Epithelial cell of prostate (primary cell): ENCODE measurements around the gene CMYA5.
"Not testable (repeated sequence)": the region's sequence is repeated elsewhere in the genome, so short reads cannot be mapped to it uniquely, and the experiment has no call there.

Source experiments
- DNase-seq: peaks from one replicate; pipeline ENCODE4 v3.0.0-alpha.2; 2011; ENCODE audit warnings: low read depth, low spot score
- H3K27ac ChIP-seq: fragments of 450-650 bp; 2 replicates; pipeline ENCODE4 v1.5.1; 2017; ENCODE audit warnings: mild to moderate bottlenecking

CMYA5 gene

DNA sequence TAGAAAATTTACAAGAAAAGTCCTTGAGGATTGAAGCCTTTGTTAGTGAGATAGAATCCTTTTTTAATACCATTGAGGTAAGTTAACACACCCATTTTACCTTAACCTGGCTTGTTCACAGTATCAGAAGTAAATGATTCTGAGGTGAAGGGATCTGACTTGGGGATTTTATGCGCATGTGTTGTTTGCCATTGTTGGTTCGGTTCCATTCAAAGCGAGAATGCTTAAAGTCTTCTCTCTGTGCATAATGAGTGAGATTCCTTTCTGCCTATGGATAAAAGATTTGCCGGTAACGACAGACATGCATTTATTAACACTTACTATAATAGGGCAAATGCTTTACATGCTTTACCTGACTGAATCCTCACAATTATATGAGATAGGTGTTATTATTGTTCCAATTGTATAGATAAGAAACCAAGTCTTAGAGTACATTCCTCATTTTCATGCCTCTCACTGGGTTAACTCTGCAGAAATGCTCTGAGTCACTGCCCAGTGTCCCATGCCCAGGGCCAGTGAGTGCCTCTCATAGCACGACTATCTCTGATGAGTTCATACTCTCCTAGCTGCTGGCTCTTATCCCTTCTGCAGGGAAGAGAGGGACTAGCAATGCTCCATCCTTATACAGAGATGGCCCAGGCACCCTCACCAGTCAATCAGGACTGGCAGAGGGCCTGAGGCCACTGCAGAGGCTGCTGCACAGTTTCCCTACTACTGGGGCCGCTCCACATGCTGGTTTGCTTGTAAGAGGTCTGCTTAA is 54.4 kb downstream of the CMYA5 start:
- no peak for DNase-seq
- H3K27ac ChIP-seq, result no peak overlapping the region

DNA sequence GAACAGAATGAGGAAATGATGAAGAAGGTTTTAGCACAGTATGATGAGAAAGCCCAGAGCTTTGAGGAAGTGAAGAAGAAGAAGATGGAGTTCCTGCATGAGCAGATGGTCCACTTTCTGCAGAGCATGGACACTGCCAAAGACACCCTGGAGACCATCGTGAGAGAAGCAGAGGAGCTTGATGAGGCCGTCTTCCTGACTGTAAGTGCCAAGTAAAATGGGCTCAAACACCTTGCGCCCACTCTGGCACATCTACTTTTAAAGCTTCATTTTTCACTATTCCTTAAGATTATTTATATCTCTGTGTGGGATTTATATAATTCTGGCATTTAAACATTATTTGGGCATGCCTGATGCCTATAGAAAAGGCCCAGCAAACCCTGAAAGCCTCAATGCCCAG is 55.6 kb downstream of the CMYA5 start:
- no peak overlapping the region for H3K27ac ChIP-seq
- no peak for DNase-seq

DNA sequence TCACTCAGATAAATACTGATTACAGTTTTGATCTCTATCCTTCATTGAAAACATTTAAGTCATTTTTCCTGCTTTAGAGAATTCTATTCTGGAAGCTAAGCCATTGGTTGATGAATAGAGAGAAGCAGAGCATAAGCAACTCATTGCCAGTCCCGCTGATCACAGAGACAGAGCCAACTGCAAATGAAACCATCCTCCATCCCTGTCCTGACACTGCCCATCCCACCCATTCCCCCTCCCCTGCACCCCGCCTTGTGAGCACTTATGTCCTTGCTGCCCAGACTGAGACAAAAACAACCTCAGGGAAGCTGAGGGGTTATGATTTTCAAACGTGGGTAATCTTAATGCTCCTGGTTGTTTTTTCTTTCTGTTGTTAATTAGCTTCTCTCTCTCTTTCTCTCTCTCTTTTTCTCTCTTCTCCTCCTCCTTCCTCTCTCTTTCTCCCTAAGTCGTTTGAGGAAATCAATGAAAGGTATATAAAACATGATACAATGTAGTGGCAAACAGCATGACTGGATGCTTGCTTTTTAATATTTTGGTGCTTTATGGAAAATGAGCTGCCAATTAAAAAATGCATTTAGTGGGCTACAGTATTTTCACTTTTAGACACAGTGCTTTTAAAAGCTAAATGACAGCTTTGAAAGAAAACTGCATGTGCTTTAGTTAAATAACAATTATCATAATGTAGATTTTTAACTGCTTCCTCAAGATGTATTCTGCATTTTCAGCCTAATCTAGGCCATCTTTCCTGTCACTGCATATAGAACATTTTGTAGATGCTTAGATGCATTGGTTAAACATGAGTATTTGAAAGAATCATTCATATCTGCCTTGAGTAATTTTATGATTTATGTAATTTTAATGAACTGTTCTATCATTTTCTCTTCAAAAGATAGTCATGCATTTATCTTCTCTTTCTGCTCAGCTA is 57.3 kb downstream of the CMYA5 start:
- DNase-seq, result no peak
- H3K27ac ChIP-seq, result no peak overlapping the region

DNA sequence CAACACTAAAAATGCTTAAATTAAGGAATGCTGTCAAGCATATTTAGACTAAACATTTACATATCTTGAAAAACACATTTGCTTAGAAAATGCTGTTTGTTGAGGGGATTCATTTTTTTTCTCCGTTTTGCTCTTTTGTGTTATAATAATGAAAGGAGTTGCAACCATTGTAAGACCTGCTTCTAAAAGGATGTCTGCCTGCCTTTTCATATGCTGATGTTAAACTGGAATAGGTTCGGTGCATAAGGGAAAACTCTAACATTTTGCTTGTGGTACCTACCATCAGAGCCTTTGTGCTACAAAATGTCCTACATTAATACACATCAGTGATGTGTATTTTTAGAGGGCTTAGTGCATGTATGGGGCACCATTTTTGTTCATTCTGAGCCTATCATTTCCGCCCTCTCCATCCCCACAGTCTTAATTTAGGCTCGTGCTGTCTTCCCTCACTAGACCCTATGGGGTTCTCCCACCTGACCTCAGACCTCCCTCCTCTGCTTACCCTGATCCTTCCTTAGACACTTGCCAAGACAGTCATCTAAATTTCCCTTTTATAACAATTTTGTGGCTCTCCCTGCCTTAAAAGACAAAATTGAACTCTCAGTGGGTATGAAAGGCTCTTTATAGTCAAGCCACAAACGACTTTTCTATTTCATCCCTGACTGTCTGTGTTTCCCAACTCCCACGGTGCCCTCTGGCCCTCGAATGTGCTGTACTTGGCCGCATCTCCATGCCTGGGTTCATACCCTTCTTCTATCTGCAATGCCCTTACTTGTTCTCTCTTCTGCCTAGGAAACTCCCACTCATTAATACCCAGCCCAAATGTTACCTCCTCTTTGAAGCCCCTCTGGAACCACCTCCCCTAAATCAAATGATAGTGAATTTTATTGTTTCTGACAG is 61.2 kb downstream of the CMYA5 start:
- no peak overlapping the region for H3K27ac ChIP-seq
- DNase-seq, result no peak

DNA sequence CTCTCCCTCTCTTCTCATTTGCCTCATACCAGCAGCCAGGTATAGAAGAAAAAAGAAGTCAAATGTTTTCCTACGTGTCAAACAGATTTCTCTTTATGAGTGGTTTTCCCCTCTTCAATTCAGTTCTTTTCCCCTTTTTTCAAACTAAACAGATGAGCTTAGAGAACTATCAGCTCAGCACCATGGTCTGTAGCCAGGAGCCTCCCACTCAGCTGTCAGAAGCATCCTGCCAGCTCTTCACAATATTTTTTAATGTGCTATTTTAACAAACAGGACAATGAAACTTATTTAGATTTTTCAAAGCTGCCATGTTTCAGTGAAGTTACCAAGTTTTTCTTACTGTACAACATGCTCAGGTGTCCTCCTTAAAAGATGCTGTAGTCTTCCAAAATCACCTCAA is 63.5 kb downstream of the CMYA5 start:
- H3K27ac ChIP-seq, result no peak overlapping the region

DNA sequence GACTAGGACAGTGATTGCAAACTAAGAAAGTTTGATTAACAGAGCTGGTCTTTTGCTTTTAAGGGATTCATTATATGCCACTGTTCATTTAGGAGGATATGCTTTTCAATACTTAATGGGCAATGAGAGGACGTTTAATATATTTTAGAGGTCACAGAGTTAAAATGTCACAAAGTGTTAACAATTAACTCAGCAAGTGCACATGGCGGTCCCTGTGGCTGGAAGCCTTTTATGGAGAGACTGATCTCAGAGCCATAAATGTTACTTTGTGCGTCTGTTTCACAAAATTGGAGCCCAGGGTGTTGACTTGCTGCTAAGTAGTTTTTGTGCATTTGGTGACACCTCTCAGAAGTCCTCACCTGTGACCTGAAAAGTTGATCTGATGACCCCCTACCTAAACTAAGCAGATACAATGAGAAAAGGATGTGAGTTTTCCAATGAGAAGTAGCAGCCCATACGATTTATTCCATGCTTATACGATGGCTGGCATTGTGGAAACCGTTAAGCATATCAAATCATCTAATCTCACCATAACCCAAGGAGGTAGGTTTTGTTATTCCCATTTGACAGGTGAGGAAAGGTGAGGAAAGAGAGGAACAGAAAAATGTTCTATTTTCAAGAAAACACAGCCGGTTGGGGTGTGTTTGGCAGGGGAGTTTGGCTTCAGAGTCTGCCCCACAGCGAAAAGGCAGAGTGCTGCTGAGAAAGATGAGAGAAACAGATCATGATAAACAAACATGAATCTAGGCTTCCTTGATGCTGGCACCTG is 64.4 kb downstream of the CMYA5 start:
- no peak for DNase-seq
- no peak overlapping the region for H3K27ac ChIP-seq

More for the DNA sequence above, 63.5 kb downstream of the CMYA5 start:
- DNase-seq, result no peak

DNA sequence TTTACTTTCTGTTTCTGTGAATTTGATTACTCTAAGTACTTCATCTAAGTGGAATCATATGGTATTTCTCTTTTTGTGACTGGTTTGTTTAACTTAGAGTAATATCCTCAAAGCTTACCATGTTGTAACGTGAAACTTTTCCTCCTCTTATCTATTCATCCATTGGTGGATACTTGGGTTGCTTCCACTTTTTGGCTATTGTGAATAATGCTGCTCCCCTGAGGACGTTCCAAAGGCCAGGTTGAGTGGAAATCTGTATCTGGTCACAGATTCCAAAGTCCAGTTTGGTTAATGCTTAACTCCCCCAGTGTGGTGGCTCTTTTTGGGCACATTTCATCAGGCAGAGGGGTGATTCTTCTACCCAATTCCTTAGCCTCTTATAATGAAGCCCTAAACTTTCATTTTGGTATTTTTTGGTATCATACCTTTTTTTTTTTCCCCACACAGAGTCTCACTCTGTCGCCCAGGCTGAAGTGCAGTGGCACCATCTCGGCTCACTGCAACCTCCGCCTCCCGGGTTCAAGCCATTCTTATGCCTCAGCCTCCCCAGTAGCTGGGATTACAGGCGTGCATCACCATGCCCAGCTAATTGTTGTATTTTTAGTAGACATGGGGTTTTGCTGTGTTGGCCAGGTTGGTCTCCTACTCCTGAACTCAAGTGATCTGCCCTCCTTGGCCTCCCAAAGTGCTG is 65.4 kb downstream of the CMYA5 start:
- no peak for DNase-seq
- no peak overlapping the region for H3K27ac ChIP-seq

DNA sequence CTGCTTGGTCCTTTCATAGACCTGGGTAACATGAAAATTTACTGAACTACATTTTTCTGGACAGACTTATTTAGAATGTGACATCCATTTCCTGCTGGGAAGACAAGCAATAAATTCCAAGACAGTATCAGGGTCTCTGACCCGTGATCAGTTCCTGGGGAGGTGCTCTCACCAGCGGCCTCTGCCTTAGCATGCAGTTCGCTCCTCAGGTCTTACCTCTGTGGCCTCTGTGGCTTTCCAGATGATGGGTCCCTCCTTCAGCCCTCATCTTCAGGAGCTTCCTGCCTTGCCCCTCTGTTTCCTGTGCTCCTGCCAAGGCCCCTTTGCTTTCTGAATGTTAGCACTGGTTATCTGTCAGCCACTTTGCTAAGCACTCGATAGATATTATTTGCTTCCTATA is 66.4 kb downstream of the CMYA5 start:
- DNase-seq, result no peak
- H3K27ac ChIP-seq, result no peak overlapping the region

DNA sequence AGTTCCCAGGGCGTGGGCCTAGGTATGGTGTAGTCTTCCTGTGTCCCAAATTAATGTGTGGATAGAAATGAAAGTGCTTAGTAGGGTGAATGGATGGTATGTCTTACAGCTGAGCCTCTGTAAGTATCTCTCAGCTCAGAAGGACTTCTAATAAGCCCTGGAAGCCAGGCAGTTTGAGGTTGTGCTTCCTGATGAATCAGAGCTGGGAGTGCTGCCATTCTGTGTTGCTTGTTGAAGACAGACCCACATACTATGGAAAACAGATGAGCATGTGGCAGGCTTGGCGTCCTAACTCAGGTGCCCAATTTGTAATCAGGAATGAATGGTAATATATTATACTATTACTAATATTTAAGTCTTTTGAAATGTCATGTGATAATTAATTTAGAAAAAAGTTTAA is 69.8 kb downstream of the CMYA5 start:
- H3K27ac ChIP-seq, result no peak overlapping the region
- peak; percentile 12 for DNase-seq

DNA sequence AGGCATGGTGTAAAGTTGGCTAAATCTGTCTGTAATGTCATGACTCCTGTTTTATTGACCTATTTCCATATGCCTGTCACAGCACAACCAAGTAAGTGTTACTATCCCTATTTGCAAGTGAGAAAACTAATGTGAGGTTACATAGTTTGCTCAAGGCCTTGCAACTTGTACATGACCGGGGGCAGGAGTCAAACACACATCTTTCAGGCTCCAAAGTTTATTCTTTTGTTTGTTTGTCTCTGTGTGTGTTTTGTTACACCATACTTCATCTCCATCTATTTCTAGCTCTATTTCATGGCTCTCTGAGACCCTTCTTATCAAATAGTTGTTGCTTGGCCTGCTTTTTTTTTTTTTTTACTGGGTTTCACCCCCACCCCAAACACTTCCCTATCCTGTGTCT is 70.2 kb downstream of the CMYA5 start:
- no peak overlapping the region for H3K27ac ChIP-seq
- no peak for DNase-seq

DNA sequence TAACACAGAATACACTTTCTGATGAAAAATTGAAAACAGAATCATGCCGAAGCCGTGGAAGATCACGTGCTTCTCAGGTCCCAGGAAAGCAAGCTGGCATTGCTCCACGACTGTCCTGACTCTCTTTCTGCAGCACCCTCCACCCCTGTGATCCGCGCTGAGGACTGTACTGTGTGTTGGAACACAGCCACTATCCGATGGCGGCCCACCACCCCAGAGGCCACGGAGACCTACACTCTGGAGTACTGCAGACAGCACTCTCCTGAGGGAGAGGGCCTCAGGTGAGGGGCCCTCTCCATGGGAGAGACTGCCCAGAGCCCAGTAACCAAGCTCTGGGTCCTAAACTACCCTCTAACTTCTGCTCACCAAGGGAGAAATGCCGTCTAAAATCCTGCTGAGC is 73.3 kb downstream of the CMYA5 start:
- no peak overlapping the region for H3K27ac ChIP-seq
- DNase-seq, result no peak

DNA sequence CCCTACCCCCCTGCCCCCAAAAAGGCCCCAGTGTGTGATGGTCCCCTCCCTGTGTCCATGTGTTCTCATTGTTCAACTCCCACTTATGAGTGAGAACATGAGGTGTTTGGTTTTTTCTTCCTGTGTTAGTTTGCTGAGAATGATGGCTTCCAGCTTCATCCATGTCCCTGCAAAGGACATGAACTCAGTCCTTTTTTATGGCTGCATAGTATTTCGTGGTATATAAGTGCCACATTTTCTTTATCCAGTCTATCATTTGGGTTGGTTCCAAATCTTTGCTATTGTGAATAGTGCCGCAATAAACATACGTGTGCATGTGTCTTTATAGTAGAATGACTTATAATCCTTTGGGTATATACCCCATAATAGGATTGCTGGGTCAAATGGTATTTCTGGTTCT is 74.5 kb downstream of the CMYA5 start:
- DNase-seq, result not testable (repeated sequence)

DNA sequence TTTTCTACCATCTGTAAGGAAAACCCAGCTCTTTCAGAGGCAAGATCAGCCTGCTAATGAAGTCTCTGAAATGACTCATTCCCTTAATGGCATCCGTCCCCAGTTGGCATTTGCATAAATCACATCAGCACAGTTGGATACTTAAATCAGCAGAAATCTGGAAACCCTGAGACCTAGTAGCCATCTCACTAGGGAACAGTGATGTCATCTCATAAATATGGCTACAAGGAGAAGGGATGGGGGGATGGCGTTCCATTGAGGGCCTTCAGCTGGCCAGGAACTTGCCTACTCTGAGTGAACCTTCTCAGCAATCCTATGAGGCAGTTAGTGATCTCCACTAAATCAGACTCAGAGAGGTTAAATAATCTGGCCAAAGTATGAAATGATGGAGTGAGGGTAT is 81.8 kb downstream of the CMYA5 start:
- no peak for DNase-seq
- H3K27ac ChIP-seq, result no peak overlapping the region

More for the DNA sequence above, 74.5 kb downstream of the CMYA5 start:
- H3K27ac ChIP-seq, result not testable (repeated sequence)

DNA sequence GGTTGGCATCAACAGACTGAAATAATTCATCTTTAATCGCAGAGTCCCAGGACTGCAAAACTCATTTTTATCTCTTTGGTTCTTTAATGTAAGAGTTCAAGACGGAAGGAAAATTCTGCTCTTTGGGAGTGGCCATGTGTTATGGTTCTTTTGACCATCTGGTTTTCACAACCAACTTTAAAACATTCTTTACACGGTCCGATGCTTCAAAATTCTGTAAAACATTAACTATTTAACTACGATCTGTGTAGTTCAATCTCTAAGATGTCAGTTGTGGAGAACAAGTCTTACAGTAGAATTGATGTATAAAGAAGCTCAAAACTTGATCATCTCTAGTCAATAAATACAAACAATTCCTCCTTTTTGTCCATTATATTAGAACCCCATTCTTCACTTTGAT is 83.0 kb downstream of the CMYA5 start:
- no peak for DNase-seq
- no peak overlapping the region for H3K27ac ChIP-seq

DNA sequence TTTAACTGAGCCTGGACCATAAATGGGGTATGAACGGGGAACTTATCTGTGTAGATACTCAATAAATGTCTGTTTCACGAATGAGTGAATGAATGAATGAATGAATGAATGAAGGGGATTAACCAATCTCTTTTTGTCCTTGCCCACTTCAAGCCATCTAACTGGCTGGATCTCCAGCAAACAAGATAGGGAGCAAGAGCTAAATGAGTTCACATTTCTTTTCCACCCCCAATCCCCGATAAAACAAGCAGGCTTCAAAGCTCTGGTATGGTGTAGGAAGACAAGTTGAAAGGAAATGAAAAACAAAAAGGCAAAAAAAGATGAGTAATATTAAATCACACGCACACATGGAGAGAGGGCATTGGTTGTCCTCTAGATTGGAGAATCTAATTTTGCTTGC is 84.0 kb downstream of the CMYA5 start:
- no peak for DNase-seq
- H3K27ac ChIP-seq, result no peak overlapping the region

DNA sequence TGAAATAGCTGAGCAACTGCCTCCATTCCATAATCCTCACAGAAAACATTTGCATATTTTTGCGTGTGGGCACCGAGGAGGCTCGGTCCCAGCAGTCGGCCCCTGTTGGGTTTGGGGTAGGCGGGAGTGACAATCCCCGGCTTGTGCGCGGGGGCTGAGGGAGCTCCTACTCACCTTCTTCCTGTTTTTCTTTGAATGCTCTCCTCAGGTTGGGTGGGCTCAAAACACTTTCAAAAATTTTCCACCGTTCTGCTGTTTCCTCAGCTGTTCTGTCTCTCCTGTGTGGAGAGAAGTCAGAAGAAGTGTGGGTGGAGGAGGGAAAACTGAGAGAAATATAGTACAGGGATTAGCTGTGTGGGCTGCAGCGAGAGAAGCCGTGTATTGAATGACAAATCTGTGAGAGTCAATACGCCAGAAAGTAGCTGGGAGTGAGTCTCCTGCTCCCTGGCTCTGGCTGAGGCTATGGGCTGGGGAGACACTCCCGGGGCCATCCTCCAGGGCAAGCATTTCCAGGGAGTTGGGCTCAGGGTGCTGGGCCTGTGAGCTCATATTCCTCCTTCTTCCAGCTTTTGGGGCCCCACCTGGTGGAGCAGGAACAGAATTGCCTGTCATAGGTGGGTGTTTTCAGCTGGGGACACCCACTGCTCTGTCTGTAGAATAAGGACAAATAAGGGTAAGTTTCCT is 84.7 kb downstream of the CMYA5 start:
- no peak overlapping the region for H3K27ac ChIP-seq
- no peak for DNase-seq

DNA sequence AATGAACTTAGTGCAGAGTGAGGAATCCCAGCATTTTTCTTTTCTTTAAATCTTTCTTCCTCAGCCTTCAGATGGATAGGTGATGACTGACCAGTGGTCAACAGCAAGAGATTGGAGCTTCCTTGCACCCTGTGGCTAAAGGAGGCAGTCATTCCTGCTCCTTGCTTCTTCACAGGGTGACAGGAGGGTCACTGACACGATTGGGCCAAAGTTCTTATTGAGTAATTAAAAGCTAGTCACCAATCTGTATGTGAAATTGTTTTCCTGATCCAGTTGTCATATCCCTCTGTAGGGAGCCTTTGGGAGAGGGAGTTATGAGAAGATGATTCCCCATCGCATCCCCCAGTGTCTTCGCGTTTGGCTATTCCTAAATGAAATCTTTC is 85.2 kb downstream of the CMYA5 start:
- no peak for DNase-seq
- no peak overlapping the region for H3K27ac ChIP-seq

DNA sequence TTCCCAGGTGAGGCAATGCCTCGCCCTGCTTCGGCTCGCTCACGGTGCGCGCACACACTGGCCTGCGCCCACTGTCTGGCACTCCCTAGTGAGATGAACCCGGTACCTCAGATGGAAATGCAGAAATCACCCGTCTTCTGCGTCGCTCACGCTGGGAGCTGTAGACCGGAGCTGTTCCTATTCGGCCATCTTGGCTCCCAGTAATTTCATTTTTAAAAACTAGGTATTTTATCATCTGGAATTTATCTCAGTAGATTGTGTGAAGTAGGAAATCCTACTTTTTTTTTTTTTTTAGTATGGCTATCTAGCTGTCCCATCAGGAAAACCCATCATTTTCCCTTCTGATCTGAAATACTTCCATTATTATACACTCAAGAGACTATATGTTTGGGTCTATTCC is 95.1 kb downstream of the CMYA5 start:
- peak overlapping the region; percentile 85 for H3K27ac ChIP-seq
- not testable (repeated sequence) for DNase-seq

DNA sequence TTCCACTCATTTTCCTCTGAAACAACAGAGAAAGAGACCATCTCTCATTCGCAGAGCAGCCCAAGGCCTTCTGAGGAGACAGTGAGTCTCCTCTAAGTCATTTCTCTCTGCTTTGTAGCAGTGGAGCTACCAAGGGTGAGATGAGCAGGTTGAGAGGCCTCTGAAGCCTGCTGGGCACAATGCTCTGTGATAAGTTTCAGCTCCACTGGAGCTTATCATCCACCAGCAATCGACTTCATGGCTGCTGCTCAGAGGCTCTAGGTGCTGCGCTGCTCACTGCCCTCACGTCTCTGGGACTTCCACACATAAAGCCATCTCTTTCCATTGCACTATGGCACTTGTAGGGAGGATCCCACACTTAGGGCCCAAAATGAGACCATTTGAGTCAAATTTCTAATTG is 96.3 kb downstream of the CMYA5 start:
- DNase-seq, result no peak
- H3K27ac ChIP-seq, result no peak overlapping the region
